OCI-LY7 (cell line): Measurements from ENCODE around the gene OPHN1. TPM values are rescaled to one million over a fixed set of nuclear protein-coding genes. Genes with fewer than 3 reads are reported as not detected.

Source experiments
- BruUV-seq: library from RNA; stranded (reverse); fragments of 400-500 nt; replicated peaks from 2 replicates; lab custom pipeline; 2021; lab: Mats Ljungman, UMichigan
- CTCF ChIA-PET: fragments of 300-600 bp; sonication (Branson Sonifier 250); formaldehyde crosslinking; loops from one replicate; lab custom pipeline; 2022; ENCODE audit warnings: antibody characterized with exemption; ENCODE audit not compliant: unreplicated experiment; lab: Charles Lee
- POLR2A ChIA-PET: fragments of 300-600 bp; sonication (Branson Sonifier 250); formaldehyde crosslinking; loops from one replicate; lab custom pipeline; 2022; ENCODE audit warnings: antibody characterized with exemption; lab: Charles Lee
- DNase-seq: peaks from one replicate; pipeline ENCODE4 v3.0.0-alpha.2; 2015; ENCODE audit warnings: low spot score
- H2AFZ ChIP-seq: fragments of 200-600 bp; sonication (generic), shearing (Covaris generic); 2 replicates; pipeline ENCODE4 v1.6.1; 2014; ENCODE audit warnings: mild to moderate bottlenecking, antibody characterized with exemption, low read length, moderate library complexity
- H3K27ac ChIP-seq: fragments of 200-600 bp; sonication (generic); 2 replicates; pipeline ENCODE4 v1.5.1; 2014; ENCODE audit warnings: mixed run types, low read depth, mild to moderate bottlenecking, moderate library complexity, low read length, inconsistent platforms; ENCODE audit not compliant: poor library complexity, severe bottlenecking
- H3K36me3 ChIP-seq: fragments of 200-600 bp; sonication (generic); 2 replicates; pipeline ENCODE4 v1.6.1; 2014; ENCODE audit warnings: mild to moderate bottlenecking, antibody characterized with exemption, low read length, moderate library complexity, mixed read lengths; ENCODE audit not compliant: insufficient read depth
- H3K4me1 ChIP-seq: fragments of 200-600 bp; sonication (generic); 2 replicates; pipeline ENCODE4 v1.5.1; 2014; ENCODE audit warnings: mild to moderate bottlenecking, low read length; ENCODE audit not compliant: insufficient read depth, poor library complexity, severe bottlenecking
- H3K4me2 ChIP-seq: fragments of 200-600 bp; sonication (generic); 2 replicates; pipeline ENCODE4 v1.6.1; 2014; ENCODE audit warnings: mild to moderate bottlenecking, low read length
- H3K4me3 ChIP-seq: fragments of 200-600 bp; sonication (generic); 2 replicates; pipeline ENCODE4 v1.5.1; 2014; ENCODE audit warnings: mild to moderate bottlenecking, low read depth, low read length; ENCODE audit not compliant: poor library complexity, severe bottlenecking
- H3K79me2 ChIP-seq: fragments of 200-600 bp; sonication (generic); 2 replicates; pipeline ENCODE4 v1.6.1; 2016; ENCODE audit warnings: low read depth, mild to moderate bottlenecking, low read length, moderate library complexity, mixed read lengths; ENCODE audit not compliant: insufficient read depth
- H3K9me2 ChIP-seq: fragments of 200-600 bp; sonication (generic); 2 replicates; pipeline ENCODE4 v1.6.1; 2016; ENCODE audit warnings: mild to moderate bottlenecking, low read length, mixed read lengths; ENCODE audit not compliant: insufficient read depth
- H3K9me3 ChIP-seq: fragments of 200-600 bp; sonication (generic); 2 replicates; pipeline ENCODE4 v1.6.1; 2014; ENCODE audit warnings: mild to moderate bottlenecking, mixed run types, low read length, mixed read lengths
- H4K20me1 ChIP-seq: fragments of 200-600 bp; sonication (generic); 2 replicates; pipeline ENCODE4 v1.6.1; 2014; ENCODE audit warnings: mild to moderate bottlenecking, antibody characterized with exemption, low read length, moderate library complexity, mixed read lengths; ENCODE audit not compliant: insufficient read depth
- CTCF ChIP-seq: fragments of 200-600 bp; sonication (generic); conservative IDR thresholded peaks from 2 replicates; pipeline ENCODE4 v1.5.1; 2014; ENCODE audit warnings: mild to moderate bottlenecking, antibody characterized with exemption, low read length, moderate library complexity, mixed read lengths
- EZH2phosphoT487 ChIP-seq: fragments of 200-600 bp; sonication (generic); IDR thresholded peaks from 2 replicates; pipeline ENCODE4 v1.6.1; 2018; ENCODE audit warnings: low read depth, borderline replicate concordance, mild to moderate bottlenecking, mixed run types, antibody characterized with exemption, low read length, moderate library complexity, mixed read lengths
- intact Hi-C: fragments of 100-400 bp; cut with micrococcal nuclease; formaldehyde crosslinking; loops from one replicate; pipeline ENCODE4 v1.10.0; 2022; ENCODE audit not compliant: unreplicated experiment
- total RNA-seq, 2 experiments: library from RNA; depleted of rRNA in 1 of 2; stranded (reverse); fragments of >200 nt in 1 of 2; shearing (Covaris generic) in 1 of 2; gene quantifications; 2 replicates each; pipeline ENCODE4 v1.2.3, GENCODE V29; 2014 to 2022

The OPHN1 gene
- total RNA-seq, 2 experiments from 2014 or later: not detected

GRCh38 chrX:68443155-68443868 is 10.0 kb upstream of the OPHN1 start:
- Histone ChIP-seq H2AFZ (no peak overlapping the region), H3K4me3 (no peak overlapping the region), H3K9me3 (no peaks in the 10 kb centered on the region), H3K36me3 (no peaks in the 10 kb centered on the region), H3K27ac (no peak overlapping the region), H3K9me2 (no peaks in the 10 kb centered on the region), H3K4me1 (no peaks in the 10 kb centered on the region), H4K20me1 (no peaks in the 10 kb centered on the region), H3K79me2 (no peaks in the 10 kb centered on the region), H3K4me2 (no peak overlapping the region)
- no peak for DNase-seq
- POLR2A ChIA-PET: no interaction called here
- no TSS peak for BruUV-seq
- CTCF ChIA-PET: no interaction called here
- TF ChIP-seq EZH2phosphoT487: no peak
- TF ChIP-seq CTCF: no peak
- intact Hi-C loops: no loop called here

GRCh38 chrX:68440940-68441339 is 7.6 kb upstream of the OPHN1 start:
- Histone ChIP-seq H3K4me3 (no peak overlapping the region), H2AFZ (no peak overlapping the region), H4K20me1 (no peaks in the 10 kb centered on the region), H3K4me2 (no peak overlapping the region), H3K36me3 (no peaks in the 10 kb centered on the region), H3K4me1 (no peaks in the 10 kb centered on the region), H3K9me3 (no peaks in the 10 kb centered on the region), H3K9me2 (no peaks in the 10 kb centered on the region), H3K79me2 (no peaks in the 10 kb centered on the region), H3K27ac (no peak overlapping the region)
- ChIA-PET CTCF (no interaction called here), POLR2A (no interaction called here)
- DNase-seq: no peak
- intact Hi-C loops: no loop called here
- TF ChIP-seq CTCF: no peak
- no peak for TF ChIP-seq EZH2phosphoT487
- no TSS peak for BruUV-seq

GRCh38 chrX:68440442-68440841 is 7.1 kb upstream of the OPHN1 start:
- Histone ChIP-seq H4K20me1 (no peaks in the 10 kb centered on the region), H3K9me2 (no peaks in the 10 kb centered on the region), H3K4me3 (no peak overlapping the region), H3K36me3 (no peaks in the 10 kb centered on the region), H3K4me1 (no peaks in the 10 kb centered on the region), H3K79me2 (no peaks in the 10 kb centered on the region), H2AFZ (no peak overlapping the region), H3K27ac (no peak overlapping the region), H3K9me3 (no peaks in the 10 kb centered on the region), H3K4me2 (no peak overlapping the region)
- no TSS peak for BruUV-seq
- intact Hi-C loops: no loop called here
- POLR2A ChIA-PET: no interaction called here
- TF ChIP-seq EZH2phosphoT487 (no peak), CTCF (no peak)
- DNase-seq: no peak
- CTCF ChIA-PET: no interaction called here
